Lung (tissue), 12 donors: ENCODE measurements around the gene ADARB1. TPM values are rescaled to one million over a fixed set of nuclear protein-coding genes. Genes with fewer than 3 reads are reported as not detected.

Experiments
- ATAC-seq: fragments of 200-7000 bp; cut with Tn5 transposase; one replicate; pipeline ENCODE4 v1.9.1; 2020; ENCODE audit warnings: moderate number of reproducible peaks; ENCODE audit not compliant: insufficient read depth, low FRiP score
- DNase-seq, 3 donors: peaks; one replicate each; pipeline ENCODE4 v3.0.0-alpha.2; 2013 to 2017
- H3K27ac ChIP-seq, 2 donors: one replicate each; pipeline ENCODE4 v1.5.1; 2013; ENCODE audit warnings: mild to moderate bottlenecking in 2 of 2, moderate library complexity in 2 of 2, control low read depth in 1 of 2, inconsistent platforms in 1 of 2, low read depth in 1 of 2, low read length in 1 of 2
- H3K27me3 ChIP-seq, 3 donors: one replicate each; pipeline ENCODE4 v1.5.1; 2013; ENCODE audit warnings: low read length in 2 of 3; ENCODE audit not compliant: control insufficient read depth in 3 of 3, insufficient read depth in 3 of 3
- H3K36me3 ChIP-seq, 4 donors: one replicate each; pipeline ENCODE4 v1.5.1; 2013; ENCODE audit warnings: low read length in 4 of 4, mild to moderate bottlenecking in 1 of 4, moderate library complexity in 1 of 4; ENCODE audit not compliant: control insufficient read depth in 4 of 4, insufficient read depth in 4 of 4
- H3K4me1 ChIP-seq, 5 donors: one replicate each; pipeline ENCODE4 v1.5.1; 2013; ENCODE audit warnings: low read length in 5 of 5, mild to moderate bottlenecking in 2 of 5, moderate library complexity in 1 of 5; ENCODE audit not compliant: control insufficient read depth in 5 of 5, insufficient read depth in 5 of 5
- H3K4me3 ChIP-seq: one replicate; pipeline ENCODE4 v1.5.1; 2013; ENCODE audit warnings: mild to moderate bottlenecking, control low read depth, moderate library complexity
- H3K9ac ChIP-seq, 2 donors: one replicate each; pipeline ENCODE4 v1.5.1; 2013; ENCODE audit warnings: low read length in 2 of 2, control low read depth in 1 of 2; ENCODE audit not compliant: insufficient read depth in 1 of 2
- H3K9me3 ChIP-seq, 4 donors: one replicate each; pipeline ENCODE4 v1.5.1; 2013; ENCODE audit warnings: low read length in 3 of 4, mild to moderate bottlenecking in 1 of 4, moderate library complexity in 1 of 4; ENCODE audit not compliant: control insufficient read depth in 4 of 4, insufficient read depth in 3 of 4
- CTCF ChIP-seq: IDR thresholded peaks from 2 replicates; pipeline ENCODE4 v1.5.1; 2012; ENCODE audit warnings: mild to moderate bottlenecking; ENCODE audit errors: control extremely low read depth, extremely low read depth
- WGBS, 2 donors: extraction: QIAGEN DNeasy Blood & Tissue Kit; methylation state at CpG; one replicate each; pipeline ENCODE4 v1.1.7; 2013; 5-methylcytosine and 5-hydroxymethylcytosine counted together
- polyA plus RNA-seq, 2 donors: library from polyadenylated mRNA; stranded (reverse); fragments of 200-250 nt; gene quantifications; one replicate each; pipeline ENCODE4 v1.2.1, GENCODE V29; 2013
- total RNA-seq, 2 donors: library from RNA; depleted of rRNA in 1 of 2; stranded (reverse); fragments of >200 nt in 1 of 2; gene quantifications; one replicate each; pipeline ENCODE4 v1.2.1, GENCODE V29; 2014 to 2021
- donor health status: control.
- donor health status: control.
- donor health status: Bipolar disorder and iron deficiency.
- donor health status: healthy.
- donor health status: DM: yes; HTN: yes; CAD: no.

Gene ADARB1
- total and polyA plus RNA-seq, 4 donors: 13.4 to 47.7 (median 32.6) TPM

- ATAC-seq (no peak), DNase-seq (no peak)
- no peak overlapping the region for H3K27ac ChIP-seq
- TF ChIP-seq CTCF: no peak
- no peaks in the 10 kb centered on the region for H3K27me3 ChIP-seq
- 81 to 96% methylated on average over 3 of the region's 3 CpGs for WGBS, 2 donors
- no peak overlapping the region for H3K9ac ChIP-seq
- peaks cover 3 to 23% (median 6%) of the 10 kb centered on the region in 5 donors for H3K4me1 ChIP-seq
- peaks cover 0 to 4% (median 2%) of the 10 kb centered on the region in 4 donors for H3K36me3 ChIP-seq
- no peaks in the 10 kb centered on the region for H3K9me3 ChIP-seq
- H3K4me3 ChIP-seq: no peak overlapping the region
Observed at GRCh38 chr21:45135122-45135521, 60.7 kb downstream of the ADARB1 start.

GRCh38 chr21:45135868-45136267 is 61.5 kb downstream of the ADARB1 start:
- H3K9ac ChIP-seq: no peak overlapping the region

GRCh38 chr21:45136500-45136899 is 62.1 kb downstream of the ADARB1 start:
- TF ChIP-seq CTCF: no peak
- Histone ChIP-seq H3K4me3 (no peak overlapping the region), H3K9me3 (no peaks in the 10 kb centered on the region), H3K36me3 (peaks cover 0 to 4% (median 2%) of the 10 kb centered on the region in 4 donors), H3K27me3 (no peaks in the 10 kb centered on the region), H3K27ac (no peak overlapping the region), H3K9ac (no peak overlapping the region), H3K4me1 (peaks cover 0 to 13% (median 6%) of the 10 kb centered on the region in 5 donors)
- DNase-seq (no peak), ATAC-seq (no peak)
- 90 to 92% methylated on average over 8 of the region's 8 CpGs for WGBS, 2 donors

More at GRCh38 chr21:45135868-45136267, 61.5 kb downstream of the ADARB1 start:
- Histone ChIP-seq H3K27ac (no peak overlapping the region), H3K9me3 (no peaks in the 10 kb centered on the region), H3K4me3 (no peak overlapping the region), H3K36me3 (peaks cover 0 to 4% (median 2%) of the 10 kb centered on the region in 4 donors), H3K27me3 (no peaks in the 10 kb centered on the region), H3K4me1 (peaks cover 0 to 19% (median 6%) of the 10 kb centered on the region in 5 donors)
- ATAC-seq (no peak), DNase-seq (no peak)
- TF ChIP-seq CTCF: no peak
- WGBS, 2 donors: 88 to 89% methylated on average over 9 of the region's 9 CpGs

- no peak overlapping the region for H3K9ac ChIP-seq
- H3K36me3 ChIP-seq: peaks cover 0 to 4% (median 2%) of the 10 kb centered on the region in 4 donors
- H3K27ac ChIP-seq: no peak overlapping the region
- TF ChIP-seq CTCF: peak; percentile 58
- H3K9me3 ChIP-seq: no peaks in the 10 kb centered on the region
- no peak overlapping the region for H3K4me3 ChIP-seq
- 46 to 48% methylated on average over 11 of the region's 11 CpGs for WGBS, 2 donors
- H3K27me3 ChIP-seq: no peaks in the 10 kb centered on the region
- peaks cover 0 to 13% (median 6%) of the 10 kb centered on the region in 5 donors for H3K4me1 ChIP-seq
- ATAC-seq (no peak), DNase-seq (peak; percentile 88 to 91 (median 89))
Observed at GRCh38 chr21:45136927-45137611, 62.7 kb downstream of the ADARB1 start.
